CD8-positive, alpha-beta memory T cell (primary cell): Measurements from ENCODE around the gene ZFAND6. TPM values are rescaled to one million over a fixed set of nuclear protein-coding genes. Genes with fewer than 3 reads are reported as not detected.
"Not testable (repeated sequence)": the region's sequence is repeated elsewhere in the genome, so short reads cannot be mapped to it uniquely, and the experiment has no call there.

Experiments
- CTCF ChIA-PET: fragments of 350-600 bp; sonication (Branson Sonifier 250); formaldehyde crosslinking; loops from one replicate; lab custom pipeline; 2021; ENCODE audit warnings: antibody characterized with exemption; lab: Charles Lee
- POLR2A ChIA-PET: fragments of 350-600 bp; sonication (Branson Sonifier 250); formaldehyde crosslinking; loops from one replicate; lab custom pipeline; 2021; ENCODE audit warnings: antibody characterized with exemption; lab: Charles Lee
- DNase-seq, 5 donors: peaks; one replicate each; pipeline versions ENCODE4 v3.0.0 to v3.0.0-alpha.2; 2020 to 2022; ENCODE audit warnings: mixed read lengths in 1 of 5
- H3K27ac ChIP-seq: one replicate; pipeline ENCODE4 v1.7.0; 2013; ENCODE audit warnings: low read depth, mild to moderate bottlenecking, low read length, moderate library complexity
- H3K27me3 ChIP-seq: 2 replicates; pipeline ENCODE4 v1.7.0; 2013; ENCODE audit warnings: low read length, mild to moderate bottlenecking; ENCODE audit not compliant: insufficient read depth, poor library complexity, severe bottlenecking
- H3K36me3 ChIP-seq: 2 replicates; pipeline ENCODE4 v1.7.0; 2013; ENCODE audit warnings: mild to moderate bottlenecking, low read length, moderate library complexity; ENCODE audit not compliant: insufficient read depth
- H3K4me1 ChIP-seq: 2 replicates; pipeline ENCODE4 v1.7.0; 2013; ENCODE audit warnings: mild to moderate bottlenecking, low read length, moderate library complexity; ENCODE audit not compliant: insufficient read depth
- H3K4me3 ChIP-seq: 2 replicates; pipeline ENCODE4 v1.7.0; 2013; ENCODE audit warnings: mild to moderate bottlenecking, low read length
- H3K9me3 ChIP-seq: 2 replicates; pipeline ENCODE4 v1.7.0; 2013; ENCODE audit warnings: mild to moderate bottlenecking, low read length
- H3K27ac Mint-ChIP-seq, 8 donors: one replicate each; pipeline ENCODE4 v1.8.0; 2020 to 2021; ENCODE audit warnings: mixed read lengths in 8 of 8, mild to moderate bottlenecking in 6 of 8, inconsistent platforms in 3 of 8, moderate library complexity in 3 of 8
- H3K27me3 Mint-ChIP-seq, 2 donors: one replicate each; pipeline ENCODE4 v1.8.0; 2020 to 2021; ENCODE audit warnings: mixed read lengths in 2 of 2, mild to moderate bottlenecking in 1 of 2, moderate library complexity in 1 of 2
- H3K36me3 Mint-ChIP-seq, 3 donors: one replicate each; pipeline ENCODE4 v1.8.0; 2020 to 2021; ENCODE audit warnings: mixed read lengths in 3 of 3, inconsistent platforms in 1 of 3, mild to moderate bottlenecking in 1 of 3
- H3K4me1 Mint-ChIP-seq, 3 donors: one replicate each; pipeline ENCODE4 v1.8.0; 2020 to 2021; ENCODE audit warnings: mixed read lengths in 3 of 3, inconsistent platforms in 1 of 3, mild to moderate bottlenecking in 1 of 3
- H3K4me3 Mint-ChIP-seq, 7 donors: one replicate each; pipeline ENCODE4 v1.8.0; 2020 to 2021; ENCODE audit warnings: mixed read lengths in 7 of 7, mild to moderate bottlenecking in 6 of 7, moderate library complexity in 4 of 7, inconsistent platforms in 2 of 7
- H3K9me3 Mint-ChIP-seq, 5 donors: one replicate each; pipeline ENCODE4 v1.8.0; 2020 to 2022; ENCODE audit warnings: mixed read lengths in 5 of 5, mild to moderate bottlenecking in 3 of 5, moderate library complexity in 2 of 5, inconsistent platforms in 1 of 5
- polyA plus RNA-seq: library from polyadenylated mRNA; unstranded; fragments of 300-500 nt; fragmentation: Illumina TruSeq; gene quantifications from one replicate; pipeline ENCODE4 v1.2.3, GENCODE V29; 2021
- total RNA-seq, 2 experiments: library from RNA; stranded (reverse); gene quantifications; one replicate each; pipeline ENCODE4 v1.2.3, GENCODE V29; 2021

The ZFAND6 gene
- total and polyA plus RNA-seq, 3 experiments from 2014 or later, result 27.5 to 111 (median 28.6) TPM

DNA sequence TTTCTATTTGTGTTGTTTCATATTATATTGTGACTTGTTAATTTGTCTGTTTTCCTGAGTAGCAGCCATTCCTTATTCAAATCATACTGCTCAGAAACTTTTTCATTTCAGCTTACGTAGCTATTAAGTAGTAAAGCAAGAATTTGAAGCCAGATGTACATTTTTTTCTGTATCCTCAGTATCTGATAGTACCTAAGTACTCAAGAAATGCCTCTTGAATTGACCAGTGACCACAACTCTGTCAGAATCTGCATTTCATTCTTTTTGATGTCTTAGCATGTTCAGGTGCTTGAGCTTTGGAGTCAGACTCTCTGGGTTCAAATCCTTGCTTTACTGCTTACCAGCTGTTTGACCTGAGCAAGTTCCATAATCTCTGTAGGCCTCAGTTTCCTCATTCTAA lies 30.6 kb downstream of the ZFAND6 start:
- Mint-ChIP-seq H3K36me3 (peaks cover 0 to 18% (median 5%) of the 10 kb centered on the region in 3 donors), H3K9me3 (no peaks in the 10 kb centered on the region), H3K4me3 (no peak overlapping the region), H3K27me3 (no peaks in the 10 kb centered on the region), H3K27ac (peak overlapping the region in 1 of 8 donors; percentile 14), H3K4me1 (peaks cover 40 to 71% (median 59%) of the 10 kb centered on the region in 3 donors)
- H3K36me3 ChIP-seq, result no peaks in the 10 kb centered on the region
- H3K27ac ChIP-seq, result no peak overlapping the region
- H3K27me3 ChIP-seq, result no peaks in the 10 kb centered on the region
- no peaks in the 10 kb centered on the region for H3K4me1 ChIP-seq
- no peak for DNase-seq
- H3K9me3 ChIP-seq, result no peaks in the 10 kb centered on the region
- ChIA-PET CTCF (interaction anchor here (0.9 kb wide), 1 partner anchor 36 kb away, joined by 3 read pairs; no protein-coding TSS in a partner anchor), POLR2A (no interaction called here)
- no peak overlapping the region for H3K4me3 ChIP-seq

DNA sequence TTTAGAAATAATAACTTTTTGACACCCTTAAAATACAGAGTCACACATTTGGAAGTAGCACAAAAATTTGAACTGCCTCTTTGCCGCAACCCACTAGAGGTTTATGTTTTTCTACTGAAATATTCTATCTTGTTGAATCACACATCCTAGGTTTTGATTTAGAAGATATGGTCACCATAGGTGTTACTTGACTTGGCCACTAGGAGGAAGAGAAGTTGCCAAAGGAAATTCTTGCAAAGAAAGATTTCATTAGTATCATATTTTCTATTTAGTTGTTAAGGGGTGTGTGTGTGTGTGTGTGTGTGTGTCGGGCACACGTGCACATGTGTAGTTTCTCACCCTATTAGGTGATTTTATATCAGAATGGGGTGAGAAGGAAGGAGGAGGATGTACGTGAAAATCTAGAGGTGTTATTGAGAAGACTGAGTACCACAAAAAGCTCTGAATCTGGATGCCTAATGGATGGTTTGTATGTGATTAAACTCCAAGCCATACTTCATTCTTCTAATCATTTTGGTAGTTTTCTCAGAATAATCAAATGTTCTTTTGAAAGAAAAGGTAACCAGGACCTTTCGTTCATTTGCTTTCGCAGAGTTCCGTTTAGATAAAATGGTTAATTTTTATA lies 31.5 kb downstream of the ZFAND6 start:
- Mint-ChIP-seq H3K27me3 (no peaks in the 10 kb centered on the region), H3K4me1 (peaks cover 49 to 75% (median 61%) of the 10 kb centered on the region in 3 donors), H3K4me3 (no peak overlapping the region), H3K27ac (peak overlapping the region in 2 of 8 donors; percentile 45 to 61), H3K9me3 (no peaks in the 10 kb centered on the region), H3K36me3 (peaks cover 0 to 18% (median 4%) of the 10 kb centered on the region in 3 donors)
- ChIA-PET CTCF (no interaction called here), POLR2A (no interaction called here)
- no peak for DNase-seq
- no peaks in the 10 kb centered on the region for H3K27me3 ChIP-seq
- no peak overlapping the region for H3K27ac ChIP-seq
- H3K4me3 ChIP-seq, result no peak overlapping the region
- H3K9me3 ChIP-seq, result no peaks in the 10 kb centered on the region
- H3K4me1 ChIP-seq, result peaks cover 3% of the 10 kb centered on the region
- no peaks in the 10 kb centered on the region for H3K36me3 ChIP-seq

GRCh38 chr15:80093854-80094418 lies 34.5 kb downstream of the ZFAND6 start:
- Histone ChIP-seq H3K27me3 (no peaks in the 10 kb centered on the region), H3K4me1 (peaks cover 4% of the 10 kb centered on the region), H3K4me3 (no peak overlapping the region), H3K36me3 (no peaks in the 10 kb centered on the region), H3K9me3 (no peaks in the 10 kb centered on the region), H3K27ac (no peak overlapping the region)
- Mint-ChIP-seq H3K4me3 (no peak overlapping the region), H3K27ac (peak overlapping the region in 1 of 8 donors; percentile 26), H3K27me3 (no peaks in the 10 kb centered on the region), H3K4me1 (peaks cover 40 to 65% (median 45%) of the 10 kb centered on the region in 3 donors), H3K36me3 (peaks cover 0 to 14% (median 3%) of the 10 kb centered on the region in 3 donors), H3K9me3 (no peaks in the 10 kb centered on the region)
- CTCF ChIA-PET, result no interaction called here
- no peak for DNase-seq
- POLR2A ChIA-PET, result interaction anchor here (0.6 kb wide), 1 partner anchor 28 kb away, joined by 11 read pairs; no protein-coding TSS in a partner anchor

DNA sequence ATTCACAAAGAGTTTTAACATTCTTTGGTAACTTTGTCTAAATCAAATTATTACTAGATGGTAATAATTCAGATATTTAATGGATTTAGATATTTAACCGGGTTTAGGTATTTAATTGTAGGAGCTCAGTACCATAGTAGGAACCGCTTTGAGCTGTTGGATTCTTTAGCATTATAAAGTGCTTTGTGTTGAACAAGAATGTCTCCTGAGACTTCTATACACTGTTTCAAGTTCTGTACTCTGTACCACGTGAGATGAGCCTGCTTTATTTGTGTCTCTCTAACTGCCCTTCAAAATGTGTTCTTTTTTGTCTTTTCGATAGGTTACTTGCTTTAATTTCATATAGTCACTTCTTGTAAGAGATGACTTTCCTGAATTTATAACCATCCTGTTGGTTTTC lies 36.0 kb downstream of the ZFAND6 start:
- H3K27me3 Mint-ChIP-seq, result no peaks in the 10 kb centered on the region
- H3K36me3 ChIP-seq, result no peaks in the 10 kb centered on the region
- H3K36me3 Mint-ChIP-seq, result peaks cover 0 to 16% (median 6%) of the 10 kb centered on the region in 3 donors
- CTCF ChIA-PET, result no interaction called here
- POLR2A ChIA-PET, result no interaction called here
- H3K9me3 Mint-ChIP-seq, result no peaks in the 10 kb centered on the region
- H3K4me3 ChIP-seq, result no peak overlapping the region
- no peak overlapping the region for H3K27ac ChIP-seq
- H3K27me3 ChIP-seq, result no peaks in the 10 kb centered on the region
- DNase-seq, result no peak
- H3K4me3 Mint-ChIP-seq, result no peak overlapping the region
- peaks cover 4% of the 10 kb centered on the region for H3K4me1 ChIP-seq
- peaks cover 31 to 64% (median 44%) of the 10 kb centered on the region in 3 donors for H3K4me1 Mint-ChIP-seq
- no peak overlapping the region for H3K27ac Mint-ChIP-seq
- no peaks in the 10 kb centered on the region for H3K9me3 ChIP-seq

GRCh38 chr15:80095969-80096368 lies 36.5 kb downstream of the ZFAND6 start:
- Mint-ChIP-seq H3K27me3 (no peaks in the 10 kb centered on the region), H3K9me3 (no peaks in the 10 kb centered on the region), H3K4me3 (no peak overlapping the region), H3K4me1 (peaks cover 27 to 63% (median 44%) of the 10 kb centered on the region in 3 donors), H3K36me3 (peaks cover 0 to 17% (median 4%) of the 10 kb centered on the region in 3 donors), H3K27ac (peak overlapping the region in 1 of 8 donors; percentile 22)
- H3K27ac ChIP-seq, result no peak overlapping the region
- no peak overlapping the region for H3K4me3 ChIP-seq
- H3K9me3 ChIP-seq, result no peaks in the 10 kb centered on the region
- ChIA-PET CTCF (no interaction called here), POLR2A (no interaction called here)
- no peaks in the 10 kb centered on the region for H3K27me3 ChIP-seq
- no peak for DNase-seq
- H3K4me1 ChIP-seq, result peaks cover 4% of the 10 kb centered on the region
- no peaks in the 10 kb centered on the region for H3K36me3 ChIP-seq

DNA sequence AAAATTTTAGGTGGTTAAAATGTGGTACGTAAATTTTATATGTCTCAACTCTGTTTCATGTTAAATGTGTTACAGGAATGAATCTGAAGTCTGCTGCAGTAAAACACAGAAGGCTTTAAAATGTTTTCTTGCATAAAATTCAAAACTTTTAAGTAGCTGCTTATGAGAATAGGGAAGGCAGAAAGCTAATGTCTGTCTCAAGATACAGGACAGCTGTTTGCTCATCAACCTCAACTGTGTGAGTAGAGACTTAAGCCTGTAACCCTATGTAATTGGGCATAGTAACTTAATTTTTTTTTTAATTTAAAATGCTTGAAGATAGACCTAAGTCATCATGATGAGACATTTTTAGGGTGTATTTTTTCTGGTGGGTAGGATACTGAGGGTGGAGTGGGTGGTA lies 38.9 kb downstream of the ZFAND6 start:
- POLR2A ChIA-PET, result no interaction called here
- no peak overlapping the region for H3K27ac Mint-ChIP-seq

DNA sequence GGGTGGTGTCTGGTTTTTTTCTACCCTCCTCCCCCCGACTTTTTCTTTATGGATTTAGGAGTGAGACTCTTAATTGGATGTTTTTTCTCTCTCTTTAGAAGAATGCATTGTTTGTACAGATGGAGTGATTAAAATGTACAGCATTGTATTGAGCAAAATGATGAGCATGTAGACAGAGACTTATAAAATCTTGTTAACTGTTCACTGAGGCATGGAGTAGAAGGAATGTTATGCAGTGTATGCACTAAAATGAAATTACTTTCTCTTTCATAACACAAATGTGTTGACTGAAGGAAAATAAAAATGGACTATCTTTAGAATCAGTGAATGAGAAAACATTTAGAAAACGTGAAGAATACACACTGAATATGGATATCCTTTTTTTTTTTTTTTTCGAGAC lies 39.8 kb downstream of the ZFAND6 start:
- POLR2A ChIA-PET, result no interaction called here
- H3K4me1 ChIP-seq, result peaks cover 4% of the 10 kb centered on the region
- Mint-ChIP-seq H3K36me3 (peaks cover 0 to 25% (median 7%) of the 10 kb centered on the region in 3 donors), H3K9me3 (no peaks in the 10 kb centered on the region), H3K4me3 (no peak overlapping the region), H3K27me3 (no peaks in the 10 kb centered on the region), H3K4me1 (peaks cover 24 to 68% (median 54%) of the 10 kb centered on the region in 3 donors), H3K27ac (no peak overlapping the region)
- H3K4me3 ChIP-seq, result no peak overlapping the region
- CTCF ChIA-PET, result no interaction called here
- H3K9me3 ChIP-seq, result no peaks in the 10 kb centered on the region
- DNase-seq, result no peak
- H3K27me3 ChIP-seq, result no peaks in the 10 kb centered on the region
- H3K36me3 ChIP-seq, result no peaks in the 10 kb centered on the region
- no peak overlapping the region for H3K27ac ChIP-seq

More for the DNA sequence above, 38.9 kb downstream of the ZFAND6 start:
- no peaks in the 10 kb centered on the region for H3K27me3 ChIP-seq
- no peak overlapping the region for H3K27ac ChIP-seq
- H3K27me3 Mint-ChIP-seq, result no peaks in the 10 kb centered on the region
- no peaks in the 10 kb centered on the region for H3K9me3 ChIP-seq
- H3K4me1 Mint-ChIP-seq, result peaks cover 28 to 68% (median 56%) of the 10 kb centered on the region in 3 donors
- H3K4me3 ChIP-seq, result no peak overlapping the region
- H3K9me3 Mint-ChIP-seq, result no peaks in the 10 kb centered on the region
- no peak overlapping the region for H3K4me3 Mint-ChIP-seq
- no peak for DNase-seq
- H3K36me3 Mint-ChIP-seq, result peaks cover 0 to 20% (median 5%) of the 10 kb centered on the region in 3 donors
- H3K4me1 ChIP-seq, result peaks cover 4% of the 10 kb centered on the region
- no peaks in the 10 kb centered on the region for H3K36me3 ChIP-seq
- CTCF ChIA-PET, result no interaction called here

DNA sequence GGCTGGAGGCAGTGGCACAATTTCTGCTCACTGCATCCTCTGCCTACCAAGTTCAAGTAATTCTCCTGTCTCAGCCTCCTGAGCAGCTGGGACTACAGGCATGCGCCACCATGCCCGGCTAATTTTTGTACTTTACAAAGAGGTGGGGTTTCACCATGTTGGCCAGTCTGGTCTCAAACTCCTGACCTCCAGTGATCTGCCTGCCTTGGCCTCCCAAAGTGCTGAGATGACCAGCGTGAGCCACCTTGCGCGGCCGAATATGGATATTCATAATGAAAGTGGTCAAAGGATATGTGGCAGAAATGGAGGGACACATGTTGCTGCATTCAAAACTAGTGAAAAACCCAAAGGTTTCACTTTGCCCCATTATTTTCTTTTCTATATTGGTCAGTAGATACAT lies 40.2 kb downstream of the ZFAND6 start:
- H3K4me1 ChIP-seq, H3K9me3 Mint-ChIP-seq, POLR2A ChIA-PET, DNase-seq, H3K27me3 ChIP-seq, H3K27ac Mint-ChIP-seq, H3K36me3 ChIP-seq, H3K4me3 Mint-ChIP-seq, CTCF ChIA-PET, H3K27ac ChIP-seq, H3K4me3 ChIP-seq, H3K9me3 ChIP-seq, H3K27me3 Mint-ChIP-seq: not testable (repeated sequence)
- H3K36me3 Mint-ChIP-seq, result peaks cover 0 to 26% (median 9%) of the 10 kb centered on the region in 3 donors
- peaks cover 27 to 68% (median 54%) of the 10 kb centered on the region in 3 donors for H3K4me1 Mint-ChIP-seq
